Activated naive CD8-positive, alpha-beta T cell treated with anti-CD3 and anti-CD28 coated beads, Interleukin-2, amount 50 U/mL, for 16 hours (primary cell): Measurements from ENCODE around the gene SLC35E2B.
"Not testable (repeated sequence)": the region's sequence is repeated elsewhere in the genome, so short reads cannot be mapped to it uniquely, and the experiment has no call there.

Source experiments
- DNase-seq: peaks from one replicate; pipeline ENCODE4 v3.0.0-alpha.2; 2020; ENCODE audit warnings: low read depth, low spot score

Gene SLC35E2B

GRCh38 chr1:1703796-1704195 is 11.2 kb upstream of the SLC35E2B start:
- DNase-seq: no peak

- DNase-seq: not testable (repeated sequence)
Observed at GRCh38 chr1:1702506-1702905, 9.9 kb upstream of the SLC35E2B start.

- not testable (repeated sequence) for DNase-seq
Observed at GRCh38 chr1:1700557-1700956, 8.0 kb upstream of the SLC35E2B start.

- DNase-seq: not testable (repeated sequence)
Observed at GRCh38 chr1:1700067-1700466, 7.5 kb upstream of the SLC35E2B start.

GRCh38 chr1:1699061-1699460 is 6.5 kb upstream of the SLC35E2B start:
- not testable (repeated sequence) for DNase-seq

GRCh38 chr1:1697358-1698183 is 5.0 kb upstream of the SLC35E2B start:
- DNase-seq: not testable (repeated sequence)

- not testable (repeated sequence) for DNase-seq
Observed at GRCh38 chr1:1696431-1697357, 4.1 kb upstream of the SLC35E2B start.

- not testable (repeated sequence) for DNase-seq
Observed at GRCh38 chr1:1692324-1692713, 276 bp downstream of the SLC35E2B start.

- not testable (repeated sequence) for DNase-seq
Observed at GRCh38 chr1:1691443-1691842, 1.2 kb downstream of the SLC35E2B start.

- not testable (repeated sequence) for DNase-seq
Observed at GRCh38 chr1:1689526-1689925, 3.1 kb downstream of the SLC35E2B start.

- DNase-seq: no peak
Observed at GRCh38 chr1:1687846-1688245, 4.7 kb downstream of the SLC35E2B start.

GRCh38 chr1:1684031-1684681 is 8.4 kb downstream of the SLC35E2B start:
- DNase-seq: no peak

- DNase-seq: no peak
Observed at GRCh38 chr1:1683104-1683905, 9.3 kb downstream of the SLC35E2B start.

- no peak for DNase-seq
Observed at GRCh38 chr1:1680912-1681273, 11.7 kb downstream of the SLC35E2B start.

GRCh38 chr1:1680031-1680911 is 12.3 kb downstream of the SLC35E2B start:
- DNase-seq: no peak

GRCh38 chr1:1678581-1679380 is 13.8 kb downstream of the SLC35E2B start:
- DNase-seq: no peak

GRCh38 chr1:1677718-1678580 is 14.6 kb downstream of the SLC35E2B start:
- no peak for DNase-seq

GRCh38 chr1:1676087-1676486 is 16.5 kb downstream of the SLC35E2B start:
- DNase-seq: not testable (repeated sequence)
